ENCODE results near the gene RING1.

Gene RING1

DNA sequence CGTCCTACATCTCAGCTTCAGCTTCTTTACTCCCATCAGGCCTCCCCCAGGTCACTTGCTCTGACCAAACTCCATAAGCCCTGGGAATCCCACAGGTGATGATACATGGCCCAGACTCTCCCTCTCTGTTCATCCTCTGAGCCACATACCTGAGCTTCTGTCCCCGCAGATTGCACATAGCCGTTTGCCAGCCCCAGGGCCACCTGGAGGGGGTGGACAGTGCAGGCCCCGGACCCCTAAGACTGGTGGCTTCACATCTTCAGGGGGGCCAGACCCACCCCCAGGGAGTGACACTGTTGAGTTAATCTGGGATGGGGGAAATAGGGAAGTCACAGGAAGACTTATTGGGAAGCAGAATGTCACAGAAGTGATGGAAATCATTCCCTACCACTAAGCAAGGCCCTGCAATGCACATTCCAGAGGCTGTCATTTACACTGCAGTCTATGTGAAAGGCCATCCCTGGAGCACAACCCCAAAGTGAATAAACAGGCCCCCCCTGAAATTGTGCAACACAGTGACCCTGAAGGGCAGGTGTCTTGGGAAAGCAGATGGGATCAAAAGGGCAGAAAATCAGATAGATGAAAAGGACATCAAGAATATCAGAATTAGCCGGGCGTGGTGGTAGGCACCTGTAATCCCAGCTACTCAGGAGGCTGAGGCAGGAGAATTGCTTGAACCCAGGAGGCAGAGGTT, 10.0 kb upstream of the RING1 start:
- no peak overlapping the region for H3K9ac ChIP-seq (ENCODE audit: low read depth, low read length)
- H3K27me3 ChIP-seq (ENCODE audit: control insufficient read depth, insufficient read depth, low read length) = no peaks in the 10 kb centered on the region
- H3K36me3 ChIP-seq (ENCODE audit: control insufficient read depth, insufficient read depth, low read length) = peaks cover 38% of the 10 kb centered on the region
- peaks cover 18% of the 10 kb centered on the region for H3K4me1 ChIP-seq (ENCODE audit: control insufficient read depth, insufficient read depth, low read length)
- H3K9me3 ChIP-seq (ENCODE audit: control insufficient read depth, insufficient read depth, low read length) = no peaks in the 10 kb centered on the region
- H3K4me3 ChIP-seq (ENCODE audit: low read depth, low read length) = no peak overlapping the region

DNA sequence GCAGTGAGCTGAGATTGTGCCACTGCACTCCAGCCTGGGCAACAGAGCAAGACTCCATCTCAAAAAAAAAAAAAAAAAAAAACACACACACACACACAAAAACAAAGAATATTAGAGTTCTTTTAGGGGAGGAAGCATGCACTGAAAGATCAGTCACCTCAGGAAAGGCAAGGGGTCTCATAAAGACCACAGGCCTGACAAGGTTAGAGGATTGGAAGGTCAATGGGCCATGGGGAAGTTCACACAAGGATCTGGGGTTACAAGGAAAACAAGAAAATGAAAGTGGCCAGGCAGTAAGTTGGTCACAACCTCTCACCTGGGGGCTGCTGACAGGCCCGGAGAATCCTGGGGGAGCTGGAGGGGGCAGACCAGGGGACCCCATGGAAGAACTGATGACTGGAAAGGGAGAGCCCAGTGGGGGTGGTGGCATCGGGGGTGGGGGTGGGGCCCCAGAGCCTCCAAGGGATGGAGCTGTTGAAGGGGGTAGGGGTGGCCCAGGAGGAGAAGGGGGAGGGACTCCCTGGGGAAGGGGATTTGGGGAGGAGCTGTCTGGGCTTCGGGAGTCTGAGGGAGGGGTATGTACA, 9.4 kb upstream of the RING1 start:
- Histone ChIP-seq H3K4me3 (ENCODE audit: low read depth, low read length) (peak overlapping the region; percentile 99), H3K9ac (ENCODE audit: low read depth, low read length) (no peak overlapping the region), H3K27me3 (ENCODE audit: control insufficient read depth, insufficient read depth, low read length) (no peaks in the 10 kb centered on the region), H3K9me3 (ENCODE audit: control insufficient read depth, insufficient read depth, low read length) (no peaks in the 10 kb centered on the region), H3K36me3 (ENCODE audit: control insufficient read depth, insufficient read depth, low read length) (peaks cover 45% of the 10 kb centered on the region), H3K4me1 (ENCODE audit: control insufficient read depth, insufficient read depth, low read length) (peaks cover 21% of the 10 kb centered on the region)

DNA sequence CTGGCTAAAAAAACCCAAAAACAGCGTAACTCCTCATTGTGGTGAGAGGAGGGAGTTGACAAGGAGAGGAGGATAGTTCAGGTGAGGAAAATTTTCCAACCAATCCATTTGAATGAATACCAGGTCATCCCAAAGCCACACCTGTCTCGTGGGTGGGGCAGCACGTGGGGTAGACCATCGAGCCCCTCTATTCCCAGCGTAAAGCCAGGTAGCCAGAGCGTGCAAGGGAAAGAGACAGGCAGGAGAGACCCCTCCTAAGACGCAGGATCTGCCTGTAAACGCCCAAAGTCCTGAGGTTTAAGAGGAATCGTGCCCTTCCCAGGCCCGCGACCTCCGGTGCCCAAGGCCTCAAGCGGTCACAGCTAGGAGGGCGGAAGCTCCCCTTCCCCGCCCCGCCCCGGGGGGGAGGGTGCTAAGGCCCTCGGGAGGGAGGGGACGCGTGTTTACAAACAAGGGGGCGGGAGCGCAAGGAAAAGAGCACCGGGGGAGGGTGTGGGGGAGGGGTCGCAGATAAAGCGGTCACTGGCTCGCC, 8.5 kb upstream of the RING1 start:
- no peaks in the 10 kb centered on the region for H3K9me3 ChIP-seq (ENCODE audit: control insufficient read depth, insufficient read depth, low read length)
- no peaks in the 10 kb centered on the region for H3K27me3 ChIP-seq (ENCODE audit: control insufficient read depth, insufficient read depth, low read length)
- H3K4me1 ChIP-seq (ENCODE audit: control insufficient read depth, insufficient read depth, low read length) = peaks cover 24% of the 10 kb centered on the region
- H3K4me3 ChIP-seq (ENCODE audit: low read depth, low read length) = peak overlapping the region; percentile 99
- H3K9ac ChIP-seq (ENCODE audit: low read depth, low read length) = peak overlapping the region; percentile 49
- peaks cover 40% of the 10 kb centered on the region for H3K36me3 ChIP-seq (ENCODE audit: control insufficient read depth, insufficient read depth, low read length)

DNA sequence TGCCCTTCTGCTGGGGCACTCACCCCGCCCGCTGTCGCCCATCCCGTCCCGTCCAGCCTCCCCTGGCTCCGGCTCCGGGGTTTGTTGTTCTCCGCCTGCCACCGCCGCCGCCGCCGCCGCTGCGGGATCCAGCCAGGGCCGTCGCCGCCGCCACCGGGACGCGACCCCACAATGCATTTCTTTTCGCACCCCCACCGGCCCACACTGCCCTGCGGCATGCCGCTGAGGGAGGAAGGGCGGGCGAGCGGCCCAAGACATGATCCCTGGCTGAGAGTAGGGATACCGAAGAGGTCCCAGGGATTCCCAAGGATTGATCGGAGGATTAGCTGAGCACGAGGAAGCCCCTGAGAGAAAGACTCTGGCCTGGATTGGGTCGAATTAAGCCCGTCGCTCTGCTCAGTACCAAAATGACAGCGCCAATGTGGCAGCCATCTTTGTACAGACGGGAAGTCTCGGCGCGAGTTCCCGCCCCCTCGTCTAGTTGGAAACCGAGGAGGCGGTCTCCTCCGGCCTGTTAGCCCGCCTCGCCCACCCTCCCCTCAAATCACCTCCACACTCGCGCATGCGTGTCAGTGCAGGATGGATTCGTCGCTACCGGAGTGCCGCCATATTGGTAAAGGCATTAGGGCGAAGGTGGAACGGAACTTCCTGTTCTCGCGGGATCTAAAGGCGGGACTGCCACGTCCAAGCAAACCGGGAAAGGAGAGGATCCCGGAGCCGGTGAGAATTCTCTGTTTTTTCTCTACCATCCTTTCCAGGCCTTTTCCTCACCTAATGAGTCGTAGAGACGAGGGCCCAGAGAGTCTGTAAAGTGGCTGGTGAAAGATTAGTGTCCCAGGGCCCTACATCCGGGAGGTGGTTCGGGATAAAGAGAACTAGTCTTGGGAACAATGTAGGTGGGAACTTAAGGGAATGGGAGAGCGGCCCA, 7.8 kb upstream of the RING1 start, which contains the start of the genes RXRB and SLC39A7:
Gene RXRB, minus strand, starts transcription at position 447 of the 928 bp plus-strand sequence. Its CDS starts 189 bp downstream, at position 258.
Gene SLC39A7, plus strand, starts transcription at position 649 of the 928 bp plus-strand sequence. CDS start 379 bp downstream, outside the sequence.
- Histone ChIP-seq H3K36me3 (ENCODE audit: control insufficient read depth, insufficient read depth, low read length) (peaks cover 32% of the 10 kb centered on the region), H3K4me3 (ENCODE audit: low read depth, low read length) (peak within 1 kb of the TSS; percentile 99), H3K9me3 (ENCODE audit: control insufficient read depth, insufficient read depth, low read length) (no peaks in the 10 kb centered on the region), H3K4me1 (ENCODE audit: control insufficient read depth, insufficient read depth, low read length) (peaks cover 24% of the 10 kb centered on the region), H3K27me3 (ENCODE audit: control insufficient read depth, insufficient read depth, low read length) (peaks cover 6% of the 10 kb centered on the region), H3K9ac (ENCODE audit: low read depth, low read length) (peak within 1 kb of the TSS; percentile 99)

DNA sequence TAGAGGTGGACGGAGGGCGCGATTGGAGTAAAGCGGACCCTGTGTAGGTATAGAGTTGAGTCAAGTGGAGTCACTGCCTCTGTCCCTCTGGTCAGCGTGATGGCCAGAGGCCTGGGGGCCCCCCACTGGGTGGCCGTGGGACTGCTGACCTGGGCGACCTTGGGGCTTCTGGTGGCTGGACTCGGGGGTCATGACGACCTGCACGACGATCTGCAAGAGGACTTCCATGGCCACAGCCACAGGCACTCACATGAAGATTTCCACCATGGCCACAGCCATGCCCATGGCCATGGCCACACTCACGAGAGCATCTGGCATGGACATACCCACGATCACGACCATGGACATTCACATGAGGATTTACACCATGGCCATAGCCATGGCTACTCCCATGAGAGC, 7.2 kb upstream of the RING1 start:
- peaks cover 12% of the 10 kb centered on the region for H3K27me3 ChIP-seq (ENCODE audit: control insufficient read depth, insufficient read depth, low read length)
- H3K9ac ChIP-seq (ENCODE audit: low read depth, low read length) = peak overlapping the region; percentile 99
- H3K36me3 ChIP-seq (ENCODE audit: control insufficient read depth, insufficient read depth, low read length) = peaks cover 26% of the 10 kb centered on the region
- H3K4me3 ChIP-seq (ENCODE audit: low read depth, low read length) = peak overlapping the region; percentile 99
- H3K4me1 ChIP-seq (ENCODE audit: control insufficient read depth, insufficient read depth, low read length) = peaks cover 24% of the 10 kb centered on the region
- H3K9me3 ChIP-seq (ENCODE audit: control insufficient read depth, insufficient read depth, low read length) = no peaks in the 10 kb centered on the region

DNA sequence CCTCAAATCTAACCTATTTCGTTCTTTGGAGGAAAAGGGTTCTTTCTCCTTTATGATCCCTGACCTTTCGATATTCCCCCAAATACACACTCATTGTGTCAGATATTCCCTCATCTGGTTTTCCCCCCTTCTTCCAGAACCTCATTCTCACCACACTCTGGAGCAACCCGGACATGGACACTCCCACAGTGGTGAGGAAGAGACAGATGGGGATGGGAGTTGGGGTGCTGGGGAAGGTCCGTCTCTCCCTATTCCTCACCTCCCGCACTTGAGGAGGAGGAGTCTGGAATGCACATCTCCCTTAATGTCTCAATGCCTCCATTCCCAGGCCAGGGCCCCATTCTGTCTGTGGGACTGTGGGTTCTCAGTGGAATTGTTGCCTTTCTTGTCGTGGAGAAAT, 6.4 kb upstream of the RING1 start:
- peaks cover 20% of the 10 kb centered on the region for H3K27me3 ChIP-seq (ENCODE audit: control insufficient read depth, insufficient read depth, low read length)
- H3K4me3 ChIP-seq (ENCODE audit: low read depth, low read length) = peak overlapping the region; percentile 99
- H3K9ac ChIP-seq (ENCODE audit: low read depth, low read length) = no peak overlapping the region
- no peaks in the 10 kb centered on the region for H3K9me3 ChIP-seq (ENCODE audit: control insufficient read depth, insufficient read depth, low read length)
- H3K36me3 ChIP-seq (ENCODE audit: control insufficient read depth, insufficient read depth, low read length) = peaks cover 25% of the 10 kb centered on the region
- H3K4me1 ChIP-seq (ENCODE audit: control insufficient read depth, insufficient read depth, low read length) = peaks cover 24% of the 10 kb centered on the region

DNA sequence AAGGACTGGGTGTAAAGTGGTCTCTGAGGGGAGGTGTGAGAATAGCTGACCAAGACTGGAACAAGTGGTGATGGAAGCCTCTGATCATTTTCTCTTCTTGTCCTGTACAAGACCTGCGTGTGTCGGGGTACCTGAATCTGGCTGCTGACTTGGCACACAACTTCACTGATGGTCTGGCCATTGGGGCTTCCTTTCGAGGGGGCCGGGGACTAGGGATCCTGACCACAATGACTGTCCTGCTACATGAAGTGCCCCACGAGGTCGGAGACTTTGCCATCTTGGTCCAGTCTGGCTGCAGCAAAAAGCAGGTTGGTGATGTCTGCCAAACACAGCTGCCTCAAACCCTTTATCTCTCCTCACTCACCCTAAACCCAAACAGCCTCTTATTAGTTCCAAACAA, 5.5 kb upstream of the RING1 start:
- Histone ChIP-seq H3K9me3 (ENCODE audit: control insufficient read depth, insufficient read depth, low read length) (no peaks in the 10 kb centered on the region), H3K4me1 (ENCODE audit: control insufficient read depth, insufficient read depth, low read length) (peaks cover 19% of the 10 kb centered on the region), H3K4me3 (ENCODE audit: low read depth, low read length) (no peak overlapping the region), H3K36me3 (ENCODE audit: control insufficient read depth, insufficient read depth, low read length) (peaks cover 25% of the 10 kb centered on the region), H3K27me3 (ENCODE audit: control insufficient read depth, insufficient read depth, low read length) (peaks cover 26% of the 10 kb centered on the region), H3K9ac (ENCODE audit: low read depth, low read length) (no peak overlapping the region)

DNA sequence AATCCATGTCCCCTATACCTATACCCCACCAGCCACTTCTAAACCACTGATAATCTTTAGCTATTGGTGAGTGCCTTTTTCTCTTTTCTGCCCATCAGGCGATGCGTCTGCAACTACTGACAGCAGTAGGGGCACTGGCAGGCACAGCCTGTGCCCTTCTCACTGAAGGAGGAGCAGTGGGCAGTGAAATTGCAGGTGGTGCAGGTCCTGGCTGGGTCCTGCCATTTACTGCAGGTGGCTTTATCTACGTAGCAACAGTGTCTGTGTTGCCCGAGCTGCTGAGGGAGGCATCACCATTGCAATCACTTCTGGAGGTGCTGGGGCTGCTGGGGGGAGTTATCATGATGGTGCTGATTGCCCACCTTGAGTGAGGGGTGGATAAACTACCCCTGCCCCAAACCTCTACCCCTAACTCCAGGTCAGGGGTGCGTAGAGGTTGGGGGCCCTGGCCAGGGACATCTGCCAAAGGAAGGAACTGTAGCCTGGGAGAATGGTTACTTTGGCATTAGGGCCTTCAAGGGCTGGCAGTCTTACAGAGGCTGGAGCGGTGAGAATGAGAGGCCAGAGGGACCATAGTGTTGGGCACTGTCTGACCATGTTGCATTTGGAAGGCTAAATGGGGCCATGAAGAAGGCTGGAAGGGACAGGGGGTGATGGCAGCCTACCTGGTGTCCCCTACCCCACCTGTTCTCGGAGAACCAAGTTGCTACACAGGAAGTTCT, 4.7 kb upstream of the RING1 start:
- peaks cover 16% of the 10 kb centered on the region for H3K4me1 ChIP-seq (ENCODE audit: control insufficient read depth, insufficient read depth, low read length)
- no peaks in the 10 kb centered on the region for H3K9me3 ChIP-seq (ENCODE audit: control insufficient read depth, insufficient read depth, low read length)
- peak overlapping the region; percentile 23 for H3K4me3 ChIP-seq (ENCODE audit: low read depth, low read length)
- H3K9ac ChIP-seq (ENCODE audit: low read depth, low read length) = no peak overlapping the region
- peaks cover 28% of the 10 kb centered on the region for H3K27me3 ChIP-seq (ENCODE audit: control insufficient read depth, insufficient read depth, low read length)
- H3K36me3 ChIP-seq (ENCODE audit: control insufficient read depth, insufficient read depth, low read length) = peaks cover 25% of the 10 kb centered on the region

DNA sequence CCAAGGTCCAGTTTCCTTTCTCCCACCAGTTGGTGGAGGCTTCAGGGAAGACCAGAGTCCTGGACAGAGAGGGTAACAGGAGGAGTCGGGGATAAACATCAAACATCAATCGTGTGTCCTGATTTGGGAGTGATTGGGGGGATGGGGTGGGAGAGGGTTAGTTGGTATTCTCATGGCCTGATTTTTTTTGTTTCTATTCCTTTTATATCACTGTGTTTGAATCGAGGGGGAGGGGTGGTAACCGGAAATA, 4.2 kb upstream of the RING1 start:
- H3K9me3 ChIP-seq (ENCODE audit: control insufficient read depth, insufficient read depth, low read length) = no peaks in the 10 kb centered on the region
- H3K27me3 ChIP-seq (ENCODE audit: control insufficient read depth, insufficient read depth, low read length) = peaks cover 31% of the 10 kb centered on the region
- H3K9ac ChIP-seq (ENCODE audit: low read depth, low read length) = no peak overlapping the region
- H3K4me3 ChIP-seq (ENCODE audit: low read depth, low read length) = peak overlapping the region; percentile 23
- peaks cover 25% of the 10 kb centered on the region for H3K36me3 ChIP-seq (ENCODE audit: control insufficient read depth, insufficient read depth, low read length)
- peaks cover 19% of the 10 kb centered on the region for H3K4me1 ChIP-seq (ENCODE audit: control insufficient read depth, insufficient read depth, low read length)

DNA sequence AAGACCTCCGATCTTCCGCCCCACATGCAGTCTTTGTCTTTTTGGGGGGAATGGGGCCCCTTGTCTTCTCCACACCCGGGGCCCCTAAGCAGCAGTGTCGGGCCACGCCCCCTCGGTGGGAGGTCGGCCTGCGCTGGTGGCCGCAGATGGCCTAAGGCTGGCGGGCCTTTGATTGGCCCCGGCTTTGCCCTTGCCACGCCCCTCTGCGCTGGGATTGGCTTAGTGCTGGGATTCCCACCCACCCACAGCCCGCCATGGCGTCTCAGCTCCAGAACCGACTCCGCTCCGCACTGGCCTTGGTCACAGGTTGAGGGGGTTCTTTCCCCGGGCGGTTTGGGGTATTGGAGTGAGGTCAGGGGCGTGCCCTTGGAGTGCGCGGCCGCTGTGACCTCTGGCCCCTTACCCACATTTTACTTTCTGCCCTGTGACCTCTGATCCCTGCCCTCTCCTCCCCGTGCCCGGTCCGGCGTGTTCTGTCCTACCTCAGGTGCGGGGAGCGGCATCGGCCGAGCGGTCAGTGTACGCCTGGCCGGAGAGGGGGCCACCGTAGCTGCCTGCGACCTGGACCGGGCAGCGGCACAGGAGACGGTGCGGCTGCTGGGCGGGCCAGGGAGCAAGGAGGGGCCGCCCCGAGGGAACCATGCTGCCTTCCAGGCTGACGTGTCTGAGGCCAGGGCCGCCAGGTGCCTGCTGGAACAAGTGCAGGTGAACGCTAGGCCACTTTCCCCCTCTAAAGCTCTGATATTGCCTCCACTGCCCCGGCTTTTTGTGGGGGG, 3.7 kb upstream of the RING1 start, which contains the start of gene HSD17B8:
Gene HSD17B8, plus strand, starts transcription at position 241 of the 776 bp plus-strand sequence. Its CDS starts 14 bp downstream, at position 255.
- Histone ChIP-seq H3K9me3 (ENCODE audit: control insufficient read depth, insufficient read depth, low read length) (no peaks in the 10 kb centered on the region), H3K36me3 (ENCODE audit: control insufficient read depth, insufficient read depth, low read length) (peaks cover 25% of the 10 kb centered on the region), H3K4me1 (ENCODE audit: control insufficient read depth, insufficient read depth, low read length) (peaks cover 19% of the 10 kb centered on the region), H3K4me3 (ENCODE audit: low read depth, low read length) (peak within 1 kb of the TSS; percentile 79), H3K27me3 (ENCODE audit: control insufficient read depth, insufficient read depth, low read length) (peaks cover 37% of the 10 kb centered on the region), H3K9ac (ENCODE audit: low read depth, low read length) (peak within 1 kb of the TSS; percentile 73)
